ENCODE measurements around the gene SORBS2.
A peak's percentile ranks its signal among the peaks of the same experiment; 100 is the strongest.

SORBS2 gene

GRCh38 chr4:185624259-185624589 lies 187.8 kb downstream of the SORBS2 start:
- no peak for DNase-seq

- no peak for DNase-seq
Measured at GRCh38 chr4:185623444-185624258, 188.3 kb downstream of the SORBS2 start.

- no peak for DNase-seq
Measured at GRCh38 chr4:185608185-185608584, 203.8 kb downstream of the SORBS2 start.

GRCh38 chr4:185602397-185602796 lies 209.6 kb downstream of the SORBS2 start:
- no peak for DNase-seq

GRCh38 chr4:185600801-185601434 lies 211.1 kb downstream of the SORBS2 start:
- DNase-seq, result no peak

- no peak for DNase-seq
Measured at GRCh38 chr4:185599553-185600243, 212.3 kb downstream of the SORBS2 start.

- no peak for DNase-seq
Measured at GRCh38 chr4:185598846-185599552, 213.0 kb downstream of the SORBS2 start.

- peak; percentile 21 for DNase-seq
Measured at GRCh38 chr4:185597532-185598188, 214.3 kb downstream of the SORBS2 start.

GRCh38 chr4:185592845-185593488 lies 219.0 kb downstream of the SORBS2 start:
- no peak for DNase-seq

- no peak for DNase-seq
Measured at GRCh38 chr4:185592438-185592837, 219.6 kb downstream of the SORBS2 start.

- no peak for DNase-seq
Measured at GRCh38 chr4:185591679-185592141, 220.3 kb downstream of the SORBS2 start.

- no peak for DNase-seq
Measured at GRCh38 chr4:185590982-185591381, 221.0 kb downstream of the SORBS2 start.

- no peak for DNase-seq
Measured at GRCh38 chr4:185589067-185589836, 222.7 kb downstream of the SORBS2 start.

GRCh38 chr4:185587427-185588161 lies 224.4 kb downstream of the SORBS2 start:
- no peak for DNase-seq

- no peak for DNase-seq
Measured at GRCh38 chr4:185587030-185587426, 225.0 kb downstream of the SORBS2 start.

- DNase-seq, result no peak
Measured at GRCh38 chr4:185585211-185585610, 226.8 kb downstream of the SORBS2 start.

- no peak for DNase-seq
Measured at GRCh38 chr4:185583813-185584212, 228.2 kb downstream of the SORBS2 start.

GRCh38 chr4:185582651-185583400 lies 229.2 kb downstream of the SORBS2 start:
- no peak for DNase-seq

- DNase-seq, result no peak
Measured at GRCh38 chr4:185580699-185581098, 231.3 kb downstream of the SORBS2 start.

- DNase-seq, result no peak
Measured at GRCh38 chr4:185578284-185578683, 233.7 kb downstream of the SORBS2 start.
